ENCODE data around the gene GRIN2A. TPM values are rescaled to one million over a fixed set of nuclear protein-coding genes. Genes with fewer than 3 reads are reported as not detected.

Gene GRIN2A
- total RNA-seq, 2 donors from 2014 or later, result 0.26 to 21.4 TPM

DNA sequence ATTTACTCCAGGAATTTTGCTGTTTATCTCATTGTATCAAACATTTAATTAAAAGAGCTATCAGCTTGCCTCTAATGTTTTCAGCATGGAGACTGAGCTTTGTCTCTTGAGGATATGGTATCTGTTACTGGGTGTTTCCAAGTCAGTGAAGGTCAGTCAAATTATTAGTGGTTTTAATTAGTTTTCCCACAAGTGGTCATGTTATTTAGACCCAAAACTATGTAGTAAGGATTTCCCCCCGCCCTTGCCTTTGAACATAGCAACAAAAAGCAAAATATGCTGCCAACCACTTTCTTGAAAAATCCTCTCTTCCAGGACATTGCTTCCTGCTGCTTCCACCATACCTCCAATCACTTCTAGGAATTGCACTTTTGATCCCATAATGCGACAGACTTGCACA, 355.6 kb downstream of the GRIN2A start:
- Histone ChIP-seq H3K27me3 (no peaks in the 10 kb centered on the region), H3K4me1 (no peaks in the 10 kb centered on the region), H3K36me3 (replicated peaks in 1 of 2; ENCODE audit: insufficient read depth in 1 of 2, low read depth in 2 of 2) (no peaks in the 10 kb centered on the region), H3K4me3 (no peak overlapping the region), H3K27ac (no peak overlapping the region), H3K9me3 (no peaks in the 10 kb centered on the region)
- no peak for TF ChIP-seq POLR2A (IDR thresholded peaks at IDR 0.05)
- TF ChIP-seq, protein P1, sequence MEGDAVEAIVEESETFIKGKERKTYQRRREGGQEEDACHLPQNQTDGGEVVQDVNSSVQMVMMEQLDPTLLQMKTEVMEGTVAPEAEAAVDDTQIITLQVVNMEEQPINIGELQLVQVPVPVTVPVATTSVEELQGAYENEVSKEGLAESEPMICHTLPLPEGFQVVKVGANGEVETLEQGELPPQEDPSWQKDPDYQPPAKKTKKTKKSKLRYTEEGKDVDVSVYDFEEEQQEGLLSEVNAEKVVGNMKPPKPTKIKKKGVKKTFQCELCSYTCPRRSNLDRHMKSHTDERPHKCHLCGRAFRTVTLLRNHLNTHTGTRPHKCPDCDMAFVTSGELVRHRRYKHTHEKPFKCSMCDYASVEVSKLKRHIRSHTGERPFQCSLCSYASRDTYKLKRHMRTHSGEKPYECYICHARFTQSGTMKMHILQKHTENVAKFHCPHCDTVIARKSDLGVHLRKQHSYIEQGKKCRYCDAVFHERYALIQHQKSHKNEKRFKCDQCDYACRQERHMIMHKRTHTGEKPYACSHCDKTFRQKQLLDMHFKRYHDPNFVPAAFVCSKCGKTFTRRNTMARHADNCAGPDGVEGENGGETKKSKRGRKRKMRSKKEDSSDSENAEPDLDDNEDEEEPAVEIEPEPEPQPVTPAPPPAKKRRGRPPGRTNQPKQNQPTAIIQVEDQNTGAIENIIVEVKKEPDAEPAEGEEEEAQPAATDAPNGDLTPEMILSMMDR (IDR thresholded peaks at IDR 0.05), result no peak
- DNase-seq (no peak), ATAC-seq (no peak)
- 48 to 61% methylated on average over 2 of the region's 2 CpGs for WGBS, 2 donors
- intact Hi-C loops (cut with DNase I), result no loop called here

DNA sequence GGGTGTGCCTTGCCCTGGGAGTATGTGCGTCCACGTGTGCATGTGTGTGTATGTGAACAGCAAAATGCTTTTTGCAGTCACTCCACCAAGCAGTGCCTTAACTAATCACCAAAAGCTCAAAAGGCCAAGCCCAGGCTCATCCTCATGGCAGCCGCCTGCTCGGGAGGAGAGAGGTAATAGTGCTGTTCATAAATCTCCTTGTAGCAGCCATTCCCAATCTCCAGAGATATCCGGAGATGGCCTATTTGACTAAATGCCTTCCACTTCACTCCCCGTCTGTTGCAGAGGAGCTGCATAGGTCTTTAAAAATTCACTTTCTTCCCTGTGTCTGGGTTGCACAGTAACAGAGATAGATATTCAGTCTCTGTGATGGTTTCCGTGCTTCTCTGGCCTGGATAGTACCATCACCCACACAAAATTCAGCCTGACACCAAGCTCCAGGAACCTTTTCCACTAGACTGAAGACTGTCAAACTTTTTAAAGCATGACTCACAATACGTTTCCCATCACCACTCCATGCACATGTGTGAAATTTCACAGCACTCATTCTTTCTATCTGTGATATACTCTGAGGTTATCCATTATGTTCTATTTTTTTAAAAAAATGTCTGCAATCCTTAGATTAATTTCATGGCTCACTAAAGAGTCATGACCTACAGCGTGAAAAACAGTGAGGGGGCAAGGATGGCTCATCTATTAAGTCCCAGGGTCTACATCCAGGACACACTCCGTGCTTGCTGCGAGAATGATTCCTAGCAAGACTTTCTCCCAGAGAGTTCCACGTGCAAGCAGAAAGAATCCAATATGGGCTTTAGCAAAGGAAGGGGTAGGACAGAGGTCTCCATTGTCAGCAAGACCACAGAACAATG, 357.8 kb downstream of the GRIN2A start:
- no peak overlapping the region for H3K4me3 ChIP-seq
- TF ChIP-seq, protein P1 (IDR thresholded peaks at IDR 0.05), result no peak
- TF ChIP-seq POLR2A (IDR thresholded peaks at IDR 0.05), result no peak
- H3K36me3 ChIP-seq (replicated peaks in 1 of 2; ENCODE audit: insufficient read depth in 1 of 2, low read depth in 2 of 2), result no peaks in the 10 kb centered on the region
- H3K27ac ChIP-seq, result no peak overlapping the region
- ATAC-seq (no peak), DNase-seq (no peak)
- intact Hi-C loops (cut with DNase I), result no loop called here
- no peaks in the 10 kb centered on the region for H3K4me1 ChIP-seq
- 51 to 53% methylated on average over 11 to 12 of the region's 12 CpGs for WGBS, 2 donors
- H3K9me3 ChIP-seq, result no peaks in the 10 kb centered on the region
- H3K27me3 ChIP-seq, result no peaks in the 10 kb centered on the region

- Histone ChIP-seq H3K27ac (no peak overlapping the region), H3K9me3 (no peaks in the 10 kb centered on the region), H3K27me3 (no peaks in the 10 kb centered on the region), H3K36me3 (replicated peaks in 1 of 2; ENCODE audit: insufficient read depth in 1 of 2, low read depth in 2 of 2) (no peaks in the 10 kb centered on the region), H3K4me1 (no peaks in the 10 kb centered on the region), H3K4me3 (no peak overlapping the region)
- DNase-seq (no peak), ATAC-seq (no peak)
- intact Hi-C loops (cut with DNase I), result no loop called here
- 44 to 48% methylated on average over 3 of the region's 3 CpGs for WGBS, 2 donors
- TF ChIP-seq, protein P1 (IDR thresholded peaks at IDR 0.05), result no peak
- no peak for TF ChIP-seq POLR2A (IDR thresholded peaks at IDR 0.05)
Observed at GRCh38 chr16:9823510-9823909, 358.7 kb downstream of the GRIN2A start.

DNA sequence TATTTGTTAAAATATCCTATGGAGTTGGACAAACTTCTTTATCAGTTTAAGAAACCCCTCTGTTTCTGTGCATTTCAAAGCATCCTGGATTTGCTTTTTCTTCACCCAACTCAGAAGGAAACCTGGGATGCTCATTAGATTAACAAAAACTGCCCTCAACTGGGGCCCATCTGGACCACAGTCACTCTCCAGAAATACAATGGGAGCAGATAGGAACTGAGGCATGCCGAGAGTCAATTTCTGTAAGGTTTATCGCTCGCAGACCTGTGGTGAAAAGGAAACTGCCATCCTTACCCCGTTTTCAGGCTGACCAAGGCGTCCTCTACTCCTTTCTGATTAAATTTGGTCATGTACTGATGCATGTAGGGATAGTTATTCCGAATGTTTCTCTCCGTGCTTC, 360.3 kb downstream of the GRIN2A start:
- Histone ChIP-seq H3K36me3 (replicated peaks in 1 of 2; ENCODE audit: insufficient read depth in 1 of 2, low read depth in 2 of 2) (no peaks in the 10 kb centered on the region), H3K27me3 (no peaks in the 10 kb centered on the region), H3K4me3 (no peak overlapping the region), H3K9me3 (no peaks in the 10 kb centered on the region), H3K27ac (no peak overlapping the region), H3K4me1 (no peaks in the 10 kb centered on the region)
- TF ChIP-seq, protein P1 (IDR thresholded peaks at IDR 0.05), result no peak
- no peak for TF ChIP-seq POLR2A (IDR thresholded peaks at IDR 0.05)
- DNase-seq (no peak), ATAC-seq (no peak)
- WGBS, 2 donors, result 57 to 65% methylated on average over 7 of the region's 7 CpGs
- intact Hi-C loops (cut with DNase I), result no loop called here

DNA sequence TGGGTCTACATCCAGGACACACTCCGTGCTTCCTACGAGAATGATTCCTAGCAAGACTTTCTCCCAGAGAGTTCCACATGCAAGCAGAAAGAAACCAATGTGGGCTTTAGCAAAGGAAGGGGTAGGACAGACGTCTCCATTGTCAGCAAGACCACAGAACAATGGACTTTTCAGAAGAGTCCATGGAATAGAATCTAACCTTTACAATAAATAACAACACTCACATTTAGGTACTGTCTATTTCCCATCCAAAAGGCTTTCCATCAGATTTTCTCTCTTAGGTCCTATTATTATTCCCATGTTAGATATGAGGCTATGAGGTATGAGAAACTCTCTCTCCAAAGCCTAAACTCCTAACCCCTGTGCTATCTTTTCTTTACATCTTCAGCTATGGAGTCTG, 360.9 kb downstream of the GRIN2A start:
- DNase-seq, result no peak

More for the DNA sequence above, 360.9 kb downstream of the GRIN2A start:
- Histone ChIP-seq H3K4me3 (no peak overlapping the region), H3K27ac (no peak overlapping the region), H3K4me1 (no peaks in the 10 kb centered on the region), H3K27me3 (no peaks in the 10 kb centered on the region), H3K9me3 (no peaks in the 10 kb centered on the region), H3K36me3 (replicated peaks in 1 of 2; ENCODE audit: insufficient read depth in 1 of 2, low read depth in 2 of 2) (no peaks in the 10 kb centered on the region)
- intact Hi-C loops (cut with DNase I), result no loop called here
- 56 to 65% methylated on average over 3 of the region's 3 CpGs for WGBS, 2 donors
- ATAC-seq, result no peak
- TF ChIP-seq, protein P1 (IDR thresholded peaks at IDR 0.05), result no peak
- TF ChIP-seq POLR2A (IDR thresholded peaks at IDR 0.05), result no peak

Measured in body of pancreas (tissue), 4 donors.